Natural killer cell (primary cell): Measurements from ENCODE around the gene FRMD4A. TPM values are rescaled to one million over a fixed set of nuclear protein-coding genes. Genes with fewer than 3 reads are reported as not detected.

Experiments used
- ATAC-seq, 3 donors: fragments of 150-1000 bp in 2 of 3; fragments of 200-7000 bp in 1 of 3; cut with Tn5 transposase; 1 replicate in 1 of 3; 2 replicates in 2 of 3; pipeline ENCODE4 v1.10.0; 2021; ENCODE audit warnings: mild to moderate bottlenecking in 2 of 3, moderate library complexity in 2 of 3
- DNase-seq, 2 donors: peaks; one replicate each; pipeline versions ENCODE4 v3.0.0 to v3.0.0-alpha.2; 2013 to 2021; ENCODE audit warnings: mixed read lengths in 1 of 2
- H3K27ac ChIP-seq: one replicate; pipeline ENCODE4 v1.5.1; 2013; ENCODE audit warnings: mild to moderate bottlenecking, low read length
- H3K27me3 ChIP-seq: one replicate; pipeline ENCODE4 v1.6.1; 2013; ENCODE audit warnings: low read length; ENCODE audit not compliant: control insufficient read depth, insufficient read depth
- H3K36me3 ChIP-seq: one replicate; pipeline ENCODE4 v1.6.1; 2013; ENCODE audit warnings: low read length; ENCODE audit not compliant: control insufficient read depth, insufficient read depth
- H3K4me1 ChIP-seq: one replicate; pipeline ENCODE4 v1.6.1; 2013; ENCODE audit warnings: low read length; ENCODE audit not compliant: control insufficient read depth, insufficient read depth
- H3K4me3 ChIP-seq: one replicate; pipeline ENCODE4 v1.5.1; 2013; ENCODE audit warnings: low read length
- H3K9me3 ChIP-seq: one replicate; pipeline ENCODE4 v1.6.1; 2013; ENCODE audit warnings: low read length; ENCODE audit not compliant: control insufficient read depth, insufficient read depth
- H3K27ac Mint-ChIP-seq, 2 donors: one replicate each; pipeline ENCODE4 v1.8.0; 2022; ENCODE audit warnings: mild to moderate bottlenecking in 2 of 2, mixed read lengths in 2 of 2, moderate library complexity in 1 of 2
- H3K27me3 Mint-ChIP-seq, 2 donors: one replicate each; pipeline ENCODE4 v1.8.0; 2022; ENCODE audit warnings: low read depth in 2 of 2, mixed read lengths in 2 of 2
- H3K36me3 Mint-ChIP-seq: one replicate; pipeline ENCODE4 v1.8.0; 2022; ENCODE audit warnings: mixed read lengths
- H3K4me1 Mint-ChIP-seq, 2 donors: one replicate each; pipeline ENCODE4 v1.8.0; 2022; ENCODE audit warnings: mixed read lengths in 2 of 2
- H3K4me3 Mint-ChIP-seq: one replicate; pipeline ENCODE4 v1.8.0; 2022; ENCODE audit warnings: mild to moderate bottlenecking, moderate library complexity, mixed read lengths
- H3K9me3 Mint-ChIP-seq, 2 donors: one replicate each; pipeline ENCODE4 v1.8.0; 2022; ENCODE audit warnings: mixed read lengths in 2 of 2
- CTCF ChIP-seq: fragments of 200-600 bp; IDR thresholded peaks from one replicate; pipeline ENCODE4 v1.8.0; 2022; ENCODE audit warnings: antibody characterized with exemption
- WGBS: methylation state at CpG from one replicate; pipeline ENCODE4 v1.1.7; 2013; ENCODE audit warnings: missing lambda C conversion rate; ENCODE audit not compliant: insufficient coverage; 5-methylcytosine and 5-hydroxymethylcytosine counted together
- intact Hi-C: fragments of 100-400 bp; cut with micrococcal nuclease; formaldehyde crosslinking; loops from one replicate; pipeline ENCODE4 v1.14.2; 2022
- total RNA-seq, 4 donors: library from RNA; stranded (reverse); fragments of 120-200 nt in 1 of 4; gene quantifications; one replicate each; pipeline versions ENCODE4 v1.2.3 to v1.2.4, GENCODE V29; 2013 to 2022

Gene FRMD4A
- total RNA-seq, 3 donors from 2014 or later (not counting 1 experiment from before 2014, with no cell fraction given): 0.36 to 0.38 TPM; not detected in 1

- DNase-seq: no peak
- H3K36me3 ChIP-seq: no peaks in the 10 kb centered on the region
- Mint-ChIP-seq H3K4me1 (no peaks in the 10 kb centered on the region), H3K27me3 (peaks cover 7 to 16% of the 10 kb centered on the region in 2 donors), H3K36me3 (no peaks in the 10 kb centered on the region), H3K9me3 (no peaks in the 10 kb centered on the region), H3K27ac (no peak overlapping the region), H3K4me3 (no peak overlapping the region)
- H3K27ac ChIP-seq: no peak overlapping the region
- no peak for TF ChIP-seq CTCF
- no peaks in the 10 kb centered on the region for H3K9me3 ChIP-seq
- H3K27me3 ChIP-seq: no peaks in the 10 kb centered on the region
- no peak for ATAC-seq
- H3K4me3 ChIP-seq: no peak overlapping the region
- no peaks in the 10 kb centered on the region for H3K4me1 ChIP-seq
- intact Hi-C loops: no loop called here
- WGBS: 81% methylated on average over 3 of the region's 3 CpGs
These were observed 352.7 kb downstream of the FRMD4A start for GRCh38 chr10:13977861-13978532.

- Mint-ChIP-seq H3K27me3 (peaks cover 0 to 7% of the 10 kb centered on the region in 2 donors), H3K36me3 (no peaks in the 10 kb centered on the region), H3K27ac (no peak overlapping the region), H3K4me1 (no peaks in the 10 kb centered on the region), H3K9me3 (no peaks in the 10 kb centered on the region), H3K4me3 (no peak overlapping the region)
- Histone ChIP-seq H3K9me3 (no peaks in the 10 kb centered on the region), H3K36me3 (no peaks in the 10 kb centered on the region), H3K27ac (no peak overlapping the region), H3K4me1 (no peaks in the 10 kb centered on the region), H3K27me3 (no peaks in the 10 kb centered on the region), H3K4me3 (no peak overlapping the region)
- no peak for DNase-seq
- no peak for TF ChIP-seq CTCF
- WGBS: 91% methylated on average over 3 of the region's 4 CpGs
- no peak for ATAC-seq
- intact Hi-C loops: no loop called here
These were observed 357.0 kb downstream of the FRMD4A start for GRCh38 chr10:13973742-13974141.

- no peaks in the 10 kb centered on the region for H3K36me3 ChIP-seq
- no peaks in the 10 kb centered on the region for H3K4me1 ChIP-seq
- no peak overlapping the region for H3K27ac ChIP-seq
- Mint-ChIP-seq H3K27me3 (peaks cover 0 to 5% of the 10 kb centered on the region in 2 donors), H3K27ac (no peak overlapping the region), H3K4me3 (no peak overlapping the region), H3K4me1 (no peaks in the 10 kb centered on the region), H3K9me3 (no peaks in the 10 kb centered on the region), H3K36me3 (no peaks in the 10 kb centered on the region)
- DNase-seq: no peak
- H3K4me3 ChIP-seq: no peak overlapping the region
- 55% methylated on average over 2 of the region's 4 CpGs for WGBS
- ATAC-seq: no peak
- H3K9me3 ChIP-seq: no peaks in the 10 kb centered on the region
- H3K27me3 ChIP-seq: no peaks in the 10 kb centered on the region
- no peak for TF ChIP-seq CTCF
- intact Hi-C loops: no loop called here
These were observed 358.1 kb downstream of the FRMD4A start for GRCh38 chr10:13972609-13973008.
